ENCODE measurements around the gene CRYGD. TPM values are rescaled to one million over a fixed set of nuclear protein-coding genes. Genes with fewer than 3 reads are reported as not detected.

CRYGD gene
- total and polyA plus RNA-seq, 2 of the 13 experiments (the other 11 are each of a cell fraction or from before 2014, with no cell fraction given), result not detected

DNA sequence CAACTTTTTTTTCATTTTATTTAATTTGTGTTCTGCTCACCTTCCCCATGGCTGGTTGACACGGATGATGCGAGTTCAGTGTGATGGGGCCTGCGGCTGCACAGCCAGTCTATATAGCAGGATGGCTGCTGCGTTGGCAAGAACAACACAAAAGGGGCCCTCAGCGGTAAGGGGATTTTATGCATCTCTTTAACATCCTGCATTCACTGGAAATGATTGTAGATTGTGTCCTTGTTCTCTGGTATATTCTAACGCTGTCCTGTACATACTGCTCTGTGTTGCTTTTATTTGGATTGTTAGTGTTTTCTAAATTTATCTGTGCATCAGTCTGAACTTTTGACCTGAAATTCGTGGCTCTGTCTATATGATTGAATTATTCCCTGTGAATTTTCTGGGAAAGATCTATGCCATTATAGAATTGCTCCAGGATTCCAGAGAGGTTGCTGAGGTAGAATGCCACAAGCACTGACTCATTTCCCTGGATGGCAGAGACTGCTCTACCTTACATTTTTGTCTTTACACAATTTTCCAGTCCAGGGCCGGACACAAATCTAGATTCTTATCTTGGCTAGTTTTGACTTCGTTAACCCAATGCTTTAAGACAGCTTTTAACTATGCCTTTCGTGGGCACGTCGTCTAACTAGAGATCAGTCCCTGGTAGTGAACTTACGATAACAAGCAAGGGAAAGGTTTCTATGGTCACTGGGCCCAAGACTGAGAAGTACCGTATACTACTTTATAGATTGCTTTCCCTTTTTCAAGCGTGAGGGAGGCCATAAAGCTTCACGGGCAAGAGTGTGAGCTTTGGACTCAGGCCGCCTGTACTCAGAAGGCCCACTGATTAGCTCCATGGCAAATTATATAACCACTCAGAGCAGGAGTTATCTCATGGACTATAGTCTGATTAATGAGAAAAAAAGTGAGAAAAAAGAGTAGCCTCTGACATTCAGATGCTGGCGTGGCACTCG lies 5.7 kb upstream of the CRYGD start, which contains the start of gene CRYGC (continued):
- TF ChIP-seq, protein P1, sequence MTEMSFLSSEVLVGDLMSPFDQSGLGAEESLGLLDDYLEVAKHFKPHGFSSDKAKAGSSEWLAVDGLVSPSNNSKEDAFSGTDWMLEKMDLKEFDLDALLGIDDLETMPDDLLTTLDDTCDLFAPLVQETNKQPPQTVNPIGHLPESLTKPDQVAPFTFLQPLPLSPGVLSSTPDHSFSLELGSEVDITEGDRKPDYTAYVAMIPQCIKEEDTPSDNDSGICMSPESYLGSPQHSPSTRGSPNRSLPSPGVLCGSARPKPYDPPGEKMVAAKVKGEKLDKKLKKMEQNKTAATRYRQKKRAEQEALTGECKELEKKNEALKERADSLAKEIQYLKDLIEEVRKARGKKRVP (CRISPR knock-in tag; IDR thresholded peaks at IDR 0.05), result no peak
- TF ChIP-seq, protein P2, sequence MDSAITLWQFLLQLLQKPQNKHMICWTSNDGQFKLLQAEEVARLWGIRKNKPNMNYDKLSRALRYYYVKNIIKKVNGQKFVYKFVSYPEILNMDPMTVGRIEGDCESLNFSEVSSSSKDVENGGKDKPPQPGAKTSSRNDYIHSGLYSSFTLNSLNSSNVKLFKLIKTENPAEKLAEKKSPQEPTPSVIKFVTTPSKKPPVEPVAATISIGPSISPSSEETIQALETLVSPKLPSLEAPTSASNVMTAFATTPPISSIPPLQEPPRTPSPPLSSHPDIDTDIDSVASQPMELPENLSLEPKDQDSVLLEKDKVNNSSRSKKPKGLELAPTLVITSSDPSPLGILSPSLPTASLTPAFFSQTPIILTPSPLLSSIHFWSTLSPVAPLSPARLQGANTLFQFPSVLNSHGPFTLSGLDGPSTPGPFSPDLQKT (CRISPR knock-in tag; IDR thresholded peaks at IDR 0.05; ENCODE audit: borderline replicate concordance), result no peak
- TF ChIP-seq ZNF577 (CRISPR knock-in tag; IDR thresholded peaks at IDR 0.05; ENCODE audit: borderline replicate concordance, low read depth), result no peak
- TF ChIP-seq, protein P3, sequence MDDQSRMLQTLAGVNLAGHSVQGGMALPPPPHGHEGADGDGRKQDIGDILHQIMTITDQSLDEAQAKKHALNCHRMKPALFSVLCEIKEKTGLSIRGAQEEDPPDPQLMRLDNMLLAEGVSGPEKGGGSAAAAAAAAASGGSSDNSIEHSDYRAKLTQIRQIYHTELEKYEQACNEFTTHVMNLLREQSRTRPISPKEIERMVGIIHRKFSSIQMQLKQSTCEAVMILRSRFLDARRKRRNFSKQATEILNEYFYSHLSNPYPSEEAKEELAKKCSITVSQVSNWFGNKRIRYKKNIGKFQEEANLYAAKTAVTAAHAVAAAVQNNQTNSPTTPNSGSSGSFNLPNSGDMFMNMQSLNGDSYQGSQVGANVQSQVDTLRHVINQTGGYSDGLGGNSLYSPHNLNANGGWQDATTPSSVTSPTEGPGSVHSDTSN (CRISPR knock-in tag; IDR thresholded peaks at IDR 0.05; ENCODE audit: borderline replicate concordance), result no peak
- no peak for TF ChIP-seq ZNF660 (CRISPR knock-in tag; IDR thresholded peaks at IDR 0.05; ENCODE audit: borderline replicate concordance, low read depth)
- TF ChIP-seq, protein P4, sequence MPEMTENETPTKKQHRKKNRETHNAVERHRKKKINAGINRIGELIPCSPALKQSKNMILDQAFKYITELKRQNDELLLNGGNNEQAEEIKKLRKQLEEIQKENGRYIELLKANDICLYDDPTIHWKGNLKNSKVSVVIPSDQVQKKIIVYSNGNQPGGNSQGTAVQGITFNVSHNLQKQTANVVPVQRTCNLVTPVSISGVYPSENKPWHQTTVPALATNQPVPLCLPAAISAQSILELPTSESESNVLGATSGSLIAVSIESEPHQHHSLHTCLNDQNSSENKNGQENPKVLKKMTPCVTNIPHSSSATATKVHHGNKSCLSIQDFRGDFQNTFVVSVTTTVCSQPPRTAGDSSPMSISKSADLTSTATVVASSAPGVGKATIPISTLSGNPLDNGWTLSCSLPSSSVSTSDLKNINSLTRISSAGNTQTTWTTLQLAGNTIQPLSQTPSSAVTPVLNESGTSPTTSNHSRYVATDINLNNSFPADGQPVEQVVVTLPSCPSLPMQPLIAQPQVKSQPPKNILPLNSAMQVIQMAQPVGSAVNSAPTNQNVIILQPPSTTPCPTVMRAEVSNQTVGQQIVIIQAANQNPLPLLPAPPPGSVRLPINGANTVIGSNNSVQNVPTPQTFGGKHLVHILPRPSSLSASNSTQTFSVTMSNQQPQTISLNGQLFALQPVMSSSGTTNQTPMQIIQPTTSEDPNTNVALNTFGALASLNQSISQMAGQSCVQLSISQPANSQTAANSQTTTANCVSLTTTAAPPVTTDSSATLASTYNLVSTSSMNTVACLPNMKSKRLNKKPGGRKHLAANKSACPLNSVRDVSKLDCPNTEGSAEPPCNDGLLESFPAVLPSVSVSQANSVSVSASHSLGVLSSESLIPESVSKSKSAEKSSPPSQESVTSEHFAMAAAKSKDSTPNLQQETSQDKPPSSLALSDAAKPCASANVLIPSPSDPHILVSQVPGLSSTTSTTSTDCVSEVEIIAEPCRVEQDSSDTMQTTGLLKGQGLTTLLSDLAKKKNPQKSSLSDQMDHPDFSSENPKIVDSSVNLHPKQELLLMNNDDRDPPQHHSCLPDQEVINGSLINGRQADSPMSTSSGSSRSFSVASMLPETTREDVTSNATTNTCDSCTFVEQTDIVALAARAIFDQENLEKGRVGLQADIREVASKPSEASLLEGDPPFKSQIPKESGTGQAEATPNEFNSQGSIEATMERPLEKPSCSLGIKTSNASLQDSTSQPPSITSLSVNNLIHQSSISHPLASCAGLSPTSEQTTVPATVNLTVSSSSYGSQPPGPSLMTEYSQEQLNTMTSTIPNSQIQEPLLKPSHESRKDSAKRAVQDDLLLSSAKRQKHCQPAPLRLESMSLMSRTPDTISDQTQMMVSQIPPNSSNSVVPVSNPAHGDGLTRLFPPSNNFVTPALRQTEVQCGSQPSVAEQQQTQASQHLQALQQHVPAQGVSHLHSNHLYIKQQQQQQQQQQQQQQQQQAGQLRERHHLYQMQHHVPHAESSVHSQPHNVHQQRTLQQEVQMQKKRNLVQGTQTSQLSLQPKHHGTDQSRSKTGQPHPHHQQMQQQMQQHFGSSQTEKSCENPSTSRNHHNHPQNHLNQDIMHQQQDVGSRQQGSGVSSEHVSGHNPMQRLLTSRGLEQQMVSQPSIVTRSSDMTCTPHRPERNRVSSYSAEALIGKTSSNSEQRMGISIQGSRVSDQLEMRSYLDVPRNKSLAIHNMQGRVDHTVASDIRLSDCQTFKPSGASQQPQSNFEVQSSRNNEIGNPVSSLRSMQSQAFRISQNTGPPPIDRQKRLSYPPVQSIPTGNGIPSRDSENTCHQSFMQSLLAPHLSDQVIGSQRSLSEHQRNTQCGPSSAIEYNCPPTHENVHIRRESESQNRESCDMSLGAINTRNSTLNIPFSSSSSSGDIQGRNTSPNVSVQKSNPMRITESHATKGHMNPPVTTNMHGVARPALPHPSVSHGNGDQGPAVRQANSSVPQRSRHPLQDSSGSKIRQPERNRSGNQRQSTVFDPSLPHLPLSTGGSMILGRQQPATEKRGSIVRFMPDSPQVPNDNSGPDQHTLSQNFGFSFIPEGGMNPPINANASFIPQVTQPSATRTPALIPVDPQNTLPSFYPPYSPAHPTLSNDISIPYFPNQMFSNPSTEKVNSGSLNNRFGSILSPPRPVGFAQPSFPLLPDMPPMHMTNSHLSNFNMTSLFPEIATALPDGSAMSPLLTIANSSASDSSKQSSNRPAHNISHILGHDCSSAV (CRISPR knock-in tag; IDR thresholded peaks at IDR 0.05; ENCODE audit: borderline replicate concordance), result no peak
- TF ChIP-seq KLF13 (CRISPR knock-in tag; IDR thresholded peaks at IDR 0.05), result no peak
- no peak for TF ChIP-seq RBAK (CRISPR knock-in tag; IDR thresholded peaks at IDR 0.05)
- no peak for TF ChIP-seq TCF7L2 (IDR thresholded peaks at IDR 0.05; ENCODE audit: low read depth, low read length)
- no peak for TF ChIP-seq ZNF782 (CRISPR knock-in tag; IDR thresholded peaks at IDR 0.05; ENCODE audit: borderline replicate concordance)
- TF ChIP-seq SP140L (CRISPR knock-in tag; IDR thresholded peaks at IDR 0.05; ENCODE audit: borderline replicate concordance), result peak; percentile 34; the same call in 1 of the 2 replicates
- TF ChIP-seq ZNF337 (CRISPR knock-in tag; IDR thresholded peaks at IDR 0.05; ENCODE audit: borderline replicate concordance, low read depth), result no peak
- no peak for TF ChIP-seq TCF7 (IDR thresholded peaks at IDR 0.05; ENCODE audit: low read depth)
- TF ChIP-seq ZNF614 (CRISPR knock-in tag; IDR thresholded peaks at IDR 0.05; ENCODE audit: borderline replicate concordance), result peak; percentile 71; the same call in 1 of the 2 replicates
- TF ChIP-seq ZNF557 (CRISPR knock-in tag; IDR thresholded peaks at IDR 0.05), result no peak
- no peak for TF ChIP-seq ZBTB38 (CRISPR knock-in tag; IDR thresholded peaks at IDR 0.05)

Data from HepG2 (cell line).